ENCODE results near the gene CRYL1.

CRYL1 gene

GRCh38 chr13:20362484-20363041, 163.1 kb downstream of the CRYL1 start:
- DNase-seq = no peak

GRCh38 chr13:20360835-20361412, 164.7 kb downstream of the CRYL1 start:
- no peak for DNase-seq

DNA sequence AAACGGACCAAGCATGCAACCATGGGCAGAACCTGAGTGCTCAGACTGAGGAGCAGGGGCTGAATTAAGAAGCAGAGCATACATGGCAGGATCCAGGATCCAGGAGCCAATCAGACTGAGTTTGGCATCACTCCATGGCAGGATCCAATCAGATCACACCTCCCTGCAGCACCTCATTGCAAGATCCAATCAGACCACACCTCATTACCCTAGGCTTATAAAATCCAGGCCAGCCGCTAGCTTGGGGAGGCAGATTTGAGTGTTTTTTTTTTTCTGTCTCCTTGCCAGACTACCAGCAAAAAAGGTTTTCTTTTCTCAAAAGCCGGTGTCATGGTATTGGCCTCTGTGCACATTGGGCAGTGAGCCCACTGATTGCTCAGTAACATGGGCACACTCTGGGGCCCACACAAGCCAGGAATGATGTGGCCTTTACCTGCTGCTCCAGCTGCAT, 165.6 kb downstream of the CRYL1 start:
- no peak for DNase-seq

GRCh38 chr13:20359335-20359734, 166.3 kb downstream of the CRYL1 start:
- DNase-seq = no peak

- DNase-seq = no peak
Measured at GRCh38 chr13:20358022-20358421, 167.6 kb downstream of the CRYL1 start.

GRCh38 chr13:20356444-20356843, 169.2 kb downstream of the CRYL1 start:
- DNase-seq = no peak

DNA sequence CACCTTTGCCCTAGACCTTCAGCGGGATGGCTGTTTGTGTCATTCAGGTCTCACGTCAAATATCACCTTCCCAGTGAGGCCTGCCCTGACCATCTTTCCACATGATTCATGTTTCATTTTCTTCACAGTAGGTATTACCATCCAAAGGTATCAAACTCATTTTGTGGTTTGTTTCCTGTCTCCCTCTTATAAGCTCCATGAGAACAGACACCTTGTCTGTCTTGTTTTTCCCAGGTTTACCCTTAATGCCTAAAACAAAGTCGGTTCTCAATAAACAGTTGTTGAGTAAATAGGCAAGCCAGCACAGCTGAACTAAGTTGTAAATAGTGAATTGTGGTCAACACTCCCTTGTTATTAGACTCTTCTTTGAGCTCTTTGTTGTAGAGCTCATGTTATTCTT, 170.9 kb downstream of the CRYL1 start:
- DNase-seq = no peak

DNA sequence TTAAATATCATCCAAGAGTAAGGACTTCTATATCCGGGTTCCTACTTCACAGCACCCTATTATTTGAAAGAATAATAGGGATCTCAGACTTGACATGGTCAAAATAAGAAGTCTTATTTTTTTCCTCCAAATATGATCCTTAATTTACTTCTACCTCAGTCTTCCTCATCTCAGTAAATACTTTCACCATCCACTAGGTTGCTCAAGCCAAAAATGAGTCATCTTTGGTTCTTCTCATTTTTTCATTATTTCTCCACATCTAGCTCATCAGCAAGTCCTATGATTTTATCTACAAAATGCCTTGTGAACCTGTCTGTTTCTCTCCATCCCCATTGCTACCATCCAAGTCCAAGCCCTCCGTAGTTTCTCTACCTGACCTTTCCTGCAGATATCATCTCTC, 171.7 kb downstream of the CRYL1 start:
- DNase-seq = no peak
